Pancreas (tissue), 10 donors: Measurements from ENCODE around the gene ANKRD33B. TPM values are rescaled to one million over a fixed set of nuclear protein-coding genes. Genes with fewer than 3 reads are reported as not detected.

Experiments used
- ATAC-seq, 4 donors: fragments of 200-7000 bp; cut with Tn5 transposase; one replicate each; pipeline versions ENCODE4 v1.8.0 to v1.9.1; 2020; ENCODE audit warnings: mild to moderate bottlenecking in 4 of 4, moderate library complexity in 4 of 4
- DNase-seq, 6 donors: peaks; one replicate each; pipeline ENCODE4 v3.0.0-alpha.2; 2020
- FAIRE-seq: peaks from 2 replicates; lab custom pipeline; 2012; peaks lifted over from hg19 to GRCh38; lab: Jason Lieb, UNC
- H3K27ac ChIP-seq, 4 donors: fragments of 200-600 bp; sonication (generic); 1 replicate in 3 of 4; 2 replicates in 1 of 4; pipeline versions ENCODE4 v1.5.0 to v1.8.0; 2020
- H3K27me3 ChIP-seq, 4 donors: fragments of 200-600 bp; one replicate each; pipeline ENCODE4 v1.8.0; 2021
- H3K36me3 ChIP-seq, 3 donors: fragments of 200-600 bp; sonication (generic) in 1 of 3; one replicate each; pipeline versions ENCODE4 v1.5.0 to v1.8.0; 2020 to 2021
- H3K4me1 ChIP-seq, 3 donors: fragments of 200-600 bp; one replicate each; pipeline ENCODE4 v1.8.0; 2021
- H3K4me3 ChIP-seq, 4 donors: fragments of 200-600 bp; sonication (generic) in 2 of 4; one replicate each; pipeline versions ENCODE4 v1.5.0 to v1.8.0; 2020 to 2021
- H3K9me3 ChIP-seq, 4 donors: fragments of 200-600 bp; one replicate each; pipeline ENCODE4 v1.8.0; 2021
- CTCF ChIP-seq, 4 donors: fragments of 200-600 bp; sonication (generic) in 3 of 4; IDR thresholded peaks; one replicate each; pipeline versions ENCODE4 v1.5.0 to v1.8.0; 2021; ENCODE audit warnings: antibody characterized with exemption in 4 of 4
- WGBS, 2 donors: extraction: QIAGEN DNeasy Blood & Tissue Kit; methylation state at CpG; one replicate each; pipeline ENCODE4 v1.1.7; 2013; 5-methylcytosine and 5-hydroxymethylcytosine counted together
- intact Hi-C, 3 donors: fragments of 100-400 bp; cut with DNase I; formaldehyde crosslinking; loops; one replicate each; pipeline versions ENCODE4 v1.11.1 to v1.14.2; 2022
- polyA plus RNA-seq, 2 donors: library from polyadenylated mRNA; stranded (reverse); fragments of 200-250 nt; gene quantifications; one replicate each; pipeline ENCODE4 v1.2.3, GENCODE V29; 2013
- total RNA-seq, 6 donors: library from RNA; stranded (reverse); fragmentation: NEBNext Ultra II Directional in 4 of 6; extraction: Animal tissue kit (Norgen Biotek cat#: 25700) in 4 of 6; gene quantifications; one replicate each; pipeline versions ENCODE4 v1.2.1 to v1.2.4, GENCODE V29; 2021 to 2023
- donor health status: healthy with polysubstance abuse.
- donor health status: DM: no; HTN: no; CAD: no; lungs with moderate emphysema.
- donor health status: DM: no; HTN: no; CAD: no.
- donor health status: control.
- donor health status: control.
- donor health status: Bipolar disorder and iron deficiency.
- donor health status: DM: yes; HTN: yes; CAD: no.
- donor health status: DM: no; HTN: no; CAD: no.
- donor health status: DM: no; HTN: no; CAD: no.
- donor health status: DM: yes; HTN: yes; CAD: no.

ANKRD33B gene
- total and polyA plus RNA-seq, 8 donors: 0.57 to 2.7 (median 1.1) TPM

DNA sequence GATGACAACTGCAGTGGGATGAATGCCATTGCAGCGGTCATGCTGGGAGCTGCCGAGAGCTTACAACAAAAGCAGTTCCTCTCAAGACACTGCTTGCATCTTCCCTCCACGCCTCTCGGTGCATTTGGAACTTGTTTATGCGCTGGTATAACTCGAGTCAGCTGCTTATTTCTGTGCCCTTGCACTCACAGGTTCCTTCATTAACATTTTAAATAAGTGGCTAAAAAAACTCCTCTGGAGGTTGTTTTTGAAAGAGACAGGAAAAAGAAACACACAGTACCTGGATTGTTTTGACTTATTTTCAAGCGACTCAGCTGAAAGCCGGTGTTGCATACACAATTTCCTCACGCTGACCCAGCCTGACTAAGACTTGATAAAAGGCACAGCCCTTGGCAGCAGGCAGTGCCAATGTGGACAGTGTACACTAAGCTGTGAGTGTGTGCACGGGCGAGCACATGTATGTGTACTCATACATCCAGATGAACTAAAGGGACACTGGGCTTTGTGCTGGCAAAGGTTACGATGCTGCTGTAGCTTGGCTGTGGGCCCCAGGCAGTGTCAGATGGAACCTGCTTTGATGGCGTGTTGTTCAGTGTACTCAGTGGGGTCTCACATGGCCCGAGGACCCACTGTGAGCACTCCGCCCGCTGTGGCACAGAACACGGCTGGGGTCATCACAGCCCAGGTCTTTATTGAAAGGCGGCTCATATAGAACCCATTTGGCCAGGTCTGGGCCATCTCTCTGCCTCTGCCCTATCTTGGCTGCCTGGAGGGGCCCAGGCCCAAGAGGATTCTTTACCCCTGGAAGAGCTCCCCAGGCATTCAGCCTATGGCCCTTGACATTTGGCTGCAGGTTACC lies 92.3 kb downstream of the ANKRD33B start:
- ATAC-seq (no peak), DNase-seq (no peak), FAIRE-seq (no peak)
- no peaks in the 10 kb centered on the region for H3K27me3 ChIP-seq
- no peak overlapping the region for H3K27ac ChIP-seq
- no peaks in the 10 kb centered on the region for H3K4me1 ChIP-seq
- H3K9me3 ChIP-seq: no peaks in the 10 kb centered on the region
- no peak for TF ChIP-seq CTCF (IDR thresholded peaks at IDR 0.05)
- H3K4me3 ChIP-seq: no peak overlapping the region
- H3K36me3 ChIP-seq: no peaks in the 10 kb centered on the region
- intact Hi-C loops: no loop called here
- WGBS, 2 donors: 78 to 79% methylated on average over 18 of the region's 18 CpGs

GRCh38 chr5:10658265-10658664 lies 94.4 kb downstream of the ANKRD33B start:
- Histone ChIP-seq H3K4me3 (no peak overlapping the region), H3K4me1 (peaks cover 0 to 1% (median 0%) of the 10 kb centered on the region in 3 donors), H3K27ac (no peak overlapping the region), H3K36me3 (no peaks in the 10 kb centered on the region), H3K27me3 (no peaks in the 10 kb centered on the region), H3K9me3 (no peaks in the 10 kb centered on the region)
- intact Hi-C loops: no loop called here
- no peak for TF ChIP-seq CTCF (IDR thresholded peaks at IDR 0.05)
- 73 to 78% methylated on average over 4 of the region's 4 CpGs for WGBS, 2 donors
- DNase-seq: no peak
- no peak for ATAC-seq
- FAIRE-seq: no peak

GRCh38 chr5:10660135-10660534 lies 96.3 kb downstream of the ANKRD33B start:
- intact Hi-C loops: no loop called here
- H3K4me3 ChIP-seq: no peak overlapping the region
- no peak for TF ChIP-seq CTCF (IDR thresholded peaks at IDR 0.05)
- no peak overlapping the region for H3K27ac ChIP-seq
- ATAC-seq: no peak
- peaks cover 0 to 6% (median 3%) of the 10 kb centered on the region in 3 donors for H3K4me1 ChIP-seq
- no peaks in the 10 kb centered on the region for H3K27me3 ChIP-seq
- DNase-seq: no peak
- no peaks in the 10 kb centered on the region for H3K9me3 ChIP-seq
- WGBS, 2 donors: 78 to 84% methylated on average over 3 of the region's 3 CpGs
- FAIRE-seq: no peak
- H3K36me3 ChIP-seq: no peaks in the 10 kb centered on the region

DNA sequence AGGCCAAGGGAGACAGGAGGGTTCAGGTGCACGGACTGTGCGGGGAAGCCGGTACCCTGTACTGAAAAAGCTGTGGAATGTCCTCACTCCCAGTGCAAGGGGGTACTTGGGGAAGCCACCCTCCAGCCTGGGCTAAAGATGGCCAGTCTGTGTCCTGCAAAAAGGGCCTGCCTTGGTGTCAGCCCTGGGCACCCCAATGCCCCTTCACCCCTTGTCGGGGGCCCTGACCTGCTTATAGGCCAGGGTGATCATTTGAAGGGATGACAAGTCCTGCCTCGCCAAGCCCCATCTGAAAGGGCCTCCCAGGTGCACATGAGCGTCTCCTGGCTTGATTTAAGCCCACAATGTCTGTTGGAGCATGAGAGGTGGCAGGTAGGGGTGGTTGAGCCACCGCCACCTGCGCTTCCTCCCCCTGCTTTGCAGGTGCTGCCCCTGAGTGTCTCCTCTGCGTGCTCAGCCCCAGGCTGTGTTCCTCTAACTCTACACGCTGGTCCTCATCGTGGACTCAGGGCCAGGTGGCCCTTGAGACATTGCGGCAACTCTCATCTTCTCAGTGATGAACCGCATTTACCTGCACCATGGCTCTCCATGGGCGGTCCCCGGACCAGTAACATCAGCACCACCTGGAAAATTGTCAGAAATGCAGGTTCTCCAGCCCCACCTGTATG lies 97.0 kb downstream of the ANKRD33B start:
- Histone ChIP-seq H3K4me1 (peaks cover 0 to 6% (median 3%) of the 10 kb centered on the region in 3 donors), H3K36me3 (no peaks in the 10 kb centered on the region), H3K27ac (no peak overlapping the region), H3K27me3 (no peaks in the 10 kb centered on the region), H3K4me3 (no peak overlapping the region), H3K9me3 (no peaks in the 10 kb centered on the region)
- FAIRE-seq: no peak
- intact Hi-C loops: no loop called here
- no peak for DNase-seq
- no peak for ATAC-seq
- WGBS, 2 donors: 88 to 91% methylated on average over 15 of the region's 15 CpGs
- TF ChIP-seq CTCF (IDR thresholded peaks at IDR 0.05): no peak
